IPS DF 6.9 (cell line): ENCODE results near the gene TATDN2.
"Not testable (repeated sequence)": the region's sequence is repeated elsewhere in the genome, so short reads cannot be mapped to it uniquely, and the experiment has no call there.

ENCODE experiments used
- DNase-seq: peaks from one replicate; pipeline ENCODE4 v3.0.0-alpha.2; 2013; ENCODE audit warnings: low read depth, low spot score
- H3K27ac ChIP-seq: one replicate; pipeline ENCODE4 v1.5.1; 2013; ENCODE audit warnings: low read length, control low read depth
- H3K27me3 ChIP-seq: 2 replicates; pipeline ENCODE4 v1.6.1; 2013; ENCODE audit warnings: mild to moderate bottlenecking, low read length; ENCODE audit not compliant: control insufficient read depth, insufficient read depth
- H3K36me3 ChIP-seq: 2 replicates; pipeline ENCODE4 v1.6.1; 2013; ENCODE audit warnings: low read length; ENCODE audit not compliant: control insufficient read depth, insufficient read depth
- H3K4me1 ChIP-seq: 2 replicates; pipeline ENCODE4 v1.6.1; 2013; ENCODE audit warnings: low read length; ENCODE audit not compliant: control insufficient read depth, insufficient read depth
- H3K4me3 ChIP-seq: 2 replicates; pipeline ENCODE4 v1.5.1; 2013; ENCODE audit warnings: mild to moderate bottlenecking, low read length
- H3K9me3 ChIP-seq: 2 replicates; pipeline ENCODE4 v1.6.1; 2013; ENCODE audit warnings: low read length, inconsistent platforms; ENCODE audit not compliant: control insufficient read depth, insufficient read depth
- WGBS: extraction: QIAGEN DNeasy Blood & Tissue Kit; methylation state at CpG from one replicate; pipeline ENCODE4 v1.1.7; 2013; ENCODE audit warnings: mixed read lengths, missing lambda C conversion rate; ENCODE audit not compliant: insufficient read length, insufficient coverage; 5-methylcytosine and 5-hydroxymethylcytosine counted together

The TATDN2 gene

GRCh38 chr3:10253731-10254130 lies 5.5 kb downstream of the TATDN2 start:
- H3K27me3 ChIP-seq = no peaks in the 10 kb centered on the region
- H3K9me3 ChIP-seq = no peaks in the 10 kb centered on the region
- no peak for DNase-seq
- H3K4me3 ChIP-seq = no peak overlapping the region
- H3K4me1 ChIP-seq = no peaks in the 10 kb centered on the region
- WGBS = no CpG with 5 or more reads among the region's 3 CpGs
- peaks cover 7% of the 10 kb centered on the region; the same call in 1 of the 2 replicates for H3K36me3 ChIP-seq
- no peak overlapping the region for H3K27ac ChIP-seq

DNA sequence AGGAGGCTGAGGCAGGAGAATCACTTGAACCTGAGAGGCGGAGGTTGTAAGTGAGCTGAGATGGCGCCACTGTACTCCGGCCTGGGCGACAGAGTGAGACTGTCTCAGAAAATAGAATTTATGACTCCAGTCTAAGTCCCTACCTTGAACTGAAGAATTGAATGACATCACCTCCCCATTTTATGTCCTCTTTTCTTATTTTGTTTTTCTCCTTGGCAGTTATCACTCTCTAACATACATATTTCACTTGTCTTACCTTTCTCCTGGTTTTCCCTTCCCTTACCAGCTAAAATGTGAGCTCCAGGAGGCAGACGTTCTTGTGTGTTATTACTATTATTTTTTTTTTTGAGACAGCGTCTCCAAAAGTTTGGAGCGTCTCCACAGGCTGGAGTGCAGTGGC lies 7.6 kb downstream of the TATDN2 start:
- Histone ChIP-seq H3K27ac (no peak overlapping the region), H3K27me3 (no peaks in the 10 kb centered on the region), H3K36me3 (peaks cover 8% of the 10 kb centered on the region; the same call in 1 of the 2 replicates), H3K4me1 (no peaks in the 10 kb centered on the region), H3K9me3 (no peaks in the 10 kb centered on the region), H3K4me3 (no peak overlapping the region)
- DNase-seq = no peak
- WGBS = no CpG with 5 or more reads among the region's 7 CpGs

GRCh38 chr3:10259036-10259435 lies 10.8 kb downstream of the TATDN2 start:
- H3K27ac ChIP-seq = no peak overlapping the region
- no peaks in the 10 kb centered on the region for H3K27me3 ChIP-seq
- no peaks in the 10 kb centered on the region for H3K9me3 ChIP-seq
- no CpG with 5 or more reads among the region's 7 CpGs for WGBS
- 0 out of 2 replicates have a peak, but pooled peaks cover under 1% of the 10 kb centered on the region for H3K4me1 ChIP-seq
- H3K36me3 ChIP-seq = peaks cover 6% of the 10 kb centered on the region; the same call in 1 of the 2 replicates
- DNase-seq = no peak
- H3K4me3 ChIP-seq = no peak overlapping the region

DNA sequence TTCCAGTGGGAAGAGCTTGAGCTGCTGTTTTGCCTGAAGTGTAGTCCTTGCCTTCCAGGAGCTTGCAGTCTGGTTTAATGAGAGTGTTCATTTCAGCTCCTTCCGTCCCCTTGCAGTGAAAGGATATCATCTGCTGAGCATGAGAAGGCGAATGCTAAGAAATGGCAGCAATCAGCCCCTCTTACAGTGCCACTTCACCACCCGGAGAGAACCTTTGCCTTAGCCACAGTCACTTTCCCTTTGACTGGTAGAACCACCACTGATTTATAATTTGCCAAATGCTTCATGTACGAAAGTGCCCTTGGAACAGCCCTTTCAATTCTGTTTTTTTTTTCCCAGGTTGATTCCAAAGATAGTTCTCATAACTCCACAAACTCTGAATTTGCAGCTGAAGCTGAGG lies 11.5 kb downstream of the TATDN2 start:
- H3K4me1 ChIP-seq = 0 out of 2 replicates have a peak, but pooled peaks cover 2% of the 10 kb centered on the region
- no CpG with 5 or more reads among the region's 4 CpGs for WGBS
- no peaks in the 10 kb centered on the region for H3K27me3 ChIP-seq
- no peak for DNase-seq
- H3K36me3 ChIP-seq = peaks cover 5% of the 10 kb centered on the region; the same call in 1 of the 2 replicates
- no peak overlapping the region for H3K27ac ChIP-seq
- no peak overlapping the region for H3K4me3 ChIP-seq
- no peaks in the 10 kb centered on the region for H3K9me3 ChIP-seq

DNA sequence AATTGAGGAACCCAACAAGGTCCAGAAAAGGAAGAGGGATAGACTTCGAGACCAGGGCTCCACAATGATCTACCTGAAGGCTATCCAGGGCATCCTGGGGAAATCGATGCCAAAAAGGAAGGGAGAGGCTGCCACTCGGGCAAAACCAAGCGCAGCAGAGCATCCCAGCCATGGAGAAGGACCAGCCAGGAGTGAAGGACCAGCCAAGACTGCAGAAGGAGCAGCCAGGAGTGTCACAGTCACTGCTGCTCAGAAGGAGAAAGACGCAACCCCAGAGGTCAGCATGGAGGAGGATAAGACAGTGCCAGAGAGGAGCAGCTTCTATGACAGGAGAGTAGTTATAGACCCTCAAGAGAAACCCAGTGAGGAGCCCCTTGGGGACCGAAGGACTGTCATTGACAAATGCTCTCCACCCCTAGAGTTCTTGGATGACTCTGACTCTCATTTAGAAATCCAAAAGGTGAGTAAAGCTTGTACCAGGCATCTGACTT lies 12.0 kb downstream of the TATDN2 start:
- Histone ChIP-seq H3K4me3 (no peak overlapping the region), H3K9me3 (no peaks in the 10 kb centered on the region), H3K27me3 (no peaks in the 10 kb centered on the region), H3K36me3 (peaks cover 5% of the 10 kb centered on the region; the same call in 1 of the 2 replicates), H3K27ac (no peak overlapping the region), H3K4me1 (0 out of 2 replicates have a peak, but pooled peaks cover 2% of the 10 kb centered on the region)
- DNase-seq = no peak
- no CpG with 5 or more reads among the region's 6 CpGs for WGBS

DNA sequence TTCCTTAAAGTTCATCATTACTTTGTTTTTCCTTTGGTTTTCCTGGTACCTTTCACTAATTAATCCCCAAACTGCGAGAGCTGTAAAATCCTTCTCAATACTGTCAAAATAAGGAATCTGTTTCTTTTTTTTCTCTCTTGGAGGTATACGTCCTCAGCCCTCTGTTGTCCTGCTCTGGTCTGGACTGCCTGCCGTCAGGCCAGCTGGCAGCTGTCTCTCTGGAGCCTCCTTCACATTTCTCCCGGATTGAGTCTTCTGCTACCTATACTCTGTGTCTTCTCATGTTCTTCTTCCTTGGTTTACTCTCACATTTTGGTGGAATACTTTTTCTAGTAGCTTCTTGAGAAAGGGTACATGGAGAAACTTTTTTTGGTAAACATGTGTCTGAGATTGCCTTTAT lies 13.8 kb downstream of the TATDN2 start:
- Histone ChIP-seq H3K4me1 (0 out of 2 replicates have a peak, but pooled peaks cover 2% of the 10 kb centered on the region), H3K27me3 (no peaks in the 10 kb centered on the region), H3K27ac (no peak overlapping the region), H3K36me3 (peaks cover 3% of the 10 kb centered on the region; the same call in 1 of the 2 replicates), H3K4me3 (no peak overlapping the region), H3K9me3 (no peaks in the 10 kb centered on the region)
- WGBS = no CpG with 5 or more reads among the region's 4 CpGs
- no peak for DNase-seq

DNA sequence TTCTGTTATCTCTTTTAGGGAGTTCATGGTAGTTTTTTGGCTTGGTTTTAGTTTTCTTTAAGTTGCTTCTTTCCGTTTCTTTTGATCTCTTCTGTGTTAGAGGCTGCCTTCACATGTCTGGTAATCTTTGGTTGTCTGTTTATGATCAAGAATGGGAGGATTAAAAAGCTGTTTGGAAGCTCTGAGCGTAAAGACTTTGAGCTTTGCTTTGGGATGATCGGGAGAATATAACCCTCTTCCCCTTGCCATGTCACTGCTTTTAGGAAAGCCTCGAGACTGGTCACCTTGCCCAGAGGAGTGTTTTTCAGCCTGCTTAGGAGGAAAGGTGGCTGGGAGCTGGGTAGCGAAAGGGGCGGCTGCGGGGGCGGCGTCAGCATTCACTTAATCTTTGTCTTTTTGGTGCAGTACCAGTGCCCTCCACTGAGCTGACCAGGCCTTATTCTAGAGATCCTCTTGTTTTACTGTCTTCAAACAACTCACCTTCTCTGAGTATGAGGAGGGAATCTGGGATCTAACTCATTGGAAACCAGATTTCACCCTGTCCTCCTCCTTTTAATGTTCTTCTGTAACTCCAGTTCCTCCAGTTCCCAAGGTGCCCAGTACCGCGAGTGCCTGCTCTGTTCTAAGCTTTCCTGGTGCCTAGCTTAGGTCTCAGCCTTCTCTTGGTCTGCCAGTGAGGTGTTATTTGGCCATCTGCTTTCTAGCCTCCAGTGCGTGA lies 15.5 kb downstream of the TATDN2 start:
- DNase-seq = no peak
- no peaks in the 10 kb centered on the region for H3K9me3 ChIP-seq
- no peak overlapping the region for H3K27ac ChIP-seq
- WGBS = no CpG with 5 or more reads among the region's 12 CpGs
- H3K4me1 ChIP-seq = 0 out of 2 replicates have a peak, but pooled peaks cover 2% of the 10 kb centered on the region
- H3K36me3 ChIP-seq = peaks cover 3% of the 10 kb centered on the region; the same call in 1 of the 2 replicates
- no peaks in the 10 kb centered on the region for H3K27me3 ChIP-seq
- H3K4me3 ChIP-seq = no peak overlapping the region

DNA sequence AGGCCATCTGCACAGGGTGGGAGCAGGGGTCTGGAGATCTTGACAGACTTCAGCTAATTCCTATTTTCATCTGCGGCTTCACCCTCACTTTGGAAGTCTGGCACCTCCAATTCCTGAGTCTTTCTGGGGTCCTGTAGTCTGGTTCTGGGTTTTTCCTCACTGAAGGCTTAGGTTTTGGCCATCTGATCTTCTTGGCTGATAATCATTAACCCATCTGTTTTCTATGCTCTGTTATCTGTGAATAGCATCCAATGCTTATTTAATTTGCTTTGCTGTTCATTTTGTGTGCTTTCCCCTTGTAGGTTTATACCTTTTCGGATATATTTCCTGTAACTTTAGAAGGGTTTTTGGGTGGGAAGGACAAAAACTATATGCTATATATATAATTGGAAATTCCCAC lies 17.6 kb downstream of the TATDN2 start:
- no peaks in the 10 kb centered on the region for H3K27me3 ChIP-seq
- no peak for DNase-seq
- H3K36me3 ChIP-seq = peaks cover 9% of the 10 kb centered on the region
- H3K4me1 ChIP-seq = 0 out of 2 replicates have a peak, but pooled peaks cover 2% of the 10 kb centered on the region
- H3K9me3 ChIP-seq = no peaks in the 10 kb centered on the region
- H3K27ac ChIP-seq = no peak overlapping the region
- H3K4me3 ChIP-seq = no peak overlapping the region
- WGBS = no CpG with 5 or more reads among the region's 2 CpGs

GRCh38 chr3:10266936-10267335 lies 18.7 kb downstream of the TATDN2 start:
- H3K4me3 ChIP-seq, H3K36me3 ChIP-seq, H3K27me3 ChIP-seq, H3K9me3 ChIP-seq, H3K27ac ChIP-seq, H3K4me1 ChIP-seq, DNase-seq: not testable (repeated sequence)
- no CpG with 5 or more reads among the region's 7 CpGs for WGBS

- Histone ChIP-seq H3K4me3 (no peak overlapping the region), H3K27ac (no peak overlapping the region), H3K36me3 (peaks cover 7% of the 10 kb centered on the region), H3K9me3 (no peaks in the 10 kb centered on the region), H3K27me3 (no peaks in the 10 kb centered on the region; the same call in 1 of the 2 replicates), H3K4me1 (0 out of 2 replicates have a peak, but pooled peaks cover 2% of the 10 kb centered on the region)
- DNase-seq = no peak
Measured at GRCh38 chr3:10268116-10268515, 19.9 kb downstream of the TATDN2 start.
